Astrocyte of the cerebellum (primary cell): ENCODE data around the gene NCK2.

Experiments used
- DNase-seq: peaks from one replicate; pipeline ENCODE4 v3.0.0-alpha.2; 2011; ENCODE audit warnings: low read depth
- H3K4me3 ChIP-seq: 2 replicates; pipeline ENCODE4 v1.5.1; 2011; ENCODE audit warnings: mild to moderate bottlenecking, low read depth, low read length, moderate library complexity
- CTCF ChIP-seq: IDR thresholded peaks from 2 replicates; pipeline ENCODE4 v1.5.1; 2012; ENCODE audit warnings: low read length, low read depth, moderate library complexity, mild to moderate bottlenecking; ENCODE audit errors: missing control alignments
- in situ Hi-C: cut with HindIII; loops from 2 replicates; pipeline ENCODE4 v1.10.0; 2017; ENCODE audit warnings: low sequenced_read_pairs

The NCK2 gene

GRCh38 chr2:105772362-105772761 is 27.6 kb downstream of the NCK2 start:
- no peak overlapping the region for H3K4me3 ChIP-seq
- in situ Hi-C loops = no loop called here
- TF ChIP-seq CTCF = no peak
- no peak for DNase-seq

GRCh38 chr2:105773568-105773967 is 28.9 kb downstream of the NCK2 start:
- no peak for TF ChIP-seq CTCF
- no peak overlapping the region for H3K4me3 ChIP-seq
- DNase-seq = no peak
- in situ Hi-C loops = no loop called here

- DNase-seq = no peak
- TF ChIP-seq CTCF = no peak
- in situ Hi-C loops = no loop called here
- H3K4me3 ChIP-seq = no peak overlapping the region
These were observed 30.1 kb downstream of the NCK2 start for GRCh38 chr2:105774781-105775337.

- DNase-seq = no peak
- in situ Hi-C loops = no loop called here
- no peak overlapping the region for H3K4me3 ChIP-seq
These were observed 31.3 kb downstream of the NCK2 start for GRCh38 chr2:105775809-105776559.

GRCh38 chr2:105776560-105776928 is 31.8 kb downstream of the NCK2 start:
- H3K4me3 ChIP-seq = no peak overlapping the region
- no peak for TF ChIP-seq CTCF
- no peak for DNase-seq
- in situ Hi-C loops = no loop called here

More at GRCh38 chr2:105775809-105776559, 31.3 kb downstream of the NCK2 start:
- TF ChIP-seq CTCF = no peak

GRCh38 chr2:105777031-105777482 is 32.3 kb downstream of the NCK2 start:
- TF ChIP-seq CTCF = no peak
- in situ Hi-C loops = no loop called here
- no peak for DNase-seq
- no peak overlapping the region for H3K4me3 ChIP-seq
